Liver (tissue), 9 donors: Measurements from ENCODE around the gene MCFD2. TPM values are rescaled to one million over a fixed set of nuclear protein-coding genes. Genes with fewer than 3 reads are reported as not detected.

ENCODE experiments used
- DNase-seq: peaks from one replicate; pipeline ENCODE4 v3.0.0-alpha.2; 2017; ENCODE audit warnings: low spot score
- H3K27ac ChIP-seq, 2 donors: one replicate each; pipeline ENCODE4 v1.7.0; 2013; ENCODE audit warnings: inconsistent platforms in 2 of 2, low read length in 2 of 2, control low read depth in 1 of 2, low read depth in 1 of 2, mild to moderate bottlenecking in 1 of 2
- H3K27me3 ChIP-seq, 4 donors: one replicate each; pipeline versions ENCODE4 v1.6.1 to v1.7.0; 2013; ENCODE audit warnings: low read length in 3 of 4, inconsistent platforms in 1 of 4, mild to moderate bottlenecking in 1 of 4, moderate library complexity in 1 of 4; ENCODE audit not compliant: control insufficient read depth in 4 of 4, insufficient read depth in 4 of 4
- H3K36me3 ChIP-seq, 4 donors: one replicate each; pipeline versions ENCODE4 v1.6.1 to v1.7.0; 2013; ENCODE audit warnings: low read length in 3 of 4, mild to moderate bottlenecking in 3 of 4, low read depth in 1 of 4, moderate library complexity in 1 of 4; ENCODE audit not compliant: control insufficient read depth in 4 of 4, insufficient read depth in 3 of 4
- H3K4me1 ChIP-seq, 4 donors: one replicate each; pipeline versions ENCODE4 v1.6.1 to v1.7.0; 2013; ENCODE audit warnings: low read length in 3 of 4, mild to moderate bottlenecking in 3 of 4, moderate library complexity in 1 of 4; ENCODE audit not compliant: control insufficient read depth in 4 of 4, insufficient read depth in 4 of 4
- H3K4me3 ChIP-seq, 3 donors: one replicate each; pipeline versions ENCODE4 v1.6.1 to v1.7.0; 2013; ENCODE audit warnings: low read length in 3 of 3, control low read depth in 1 of 3, low read depth in 1 of 3, mild to moderate bottlenecking in 1 of 3
- H3K9ac ChIP-seq, 2 donors: one replicate each; pipeline ENCODE4 v1.7.0; 2013; ENCODE audit warnings: low read length in 2 of 2, mild to moderate bottlenecking in 2 of 2, moderate library complexity in 2 of 2, control low read depth in 1 of 2, low read depth in 1 of 2
- H3K9me3 ChIP-seq, 4 donors: one replicate each; pipeline versions ENCODE4 v1.6.1 to v1.7.0; 2013; ENCODE audit warnings: low read length in 3 of 4; ENCODE audit not compliant: control insufficient read depth in 4 of 4
- ATF3 ChIP-seq: IDR thresholded peaks from 2 replicates; pipeline ENCODE4 v1.6.1; 2016; ENCODE audit warnings: antibody characterized with exemption
- EGR1 ChIP-seq, 2 donors: IDR thresholded peaks; 2 replicates each; pipeline ENCODE4 v1.6.1; 2016 to 2018; ENCODE audit warnings: antibody characterized with exemption in 2 of 2, low read depth in 2 of 2
- FOXA1 ChIP-seq: IDR thresholded peaks from 2 replicates; pipeline ENCODE4 v1.6.1; 2016; ENCODE audit warnings: antibody characterized with exemption
- FOXA2 ChIP-seq: IDR thresholded peaks from 2 replicates; pipeline ENCODE4 v1.6.1; 2016; ENCODE audit warnings: antibody characterized with exemption
- GABPA ChIP-seq, 2 donors: IDR thresholded peaks in 1 of 2; conservative IDR thresholded peaks in 1 of 2; 2 replicates each; pipeline ENCODE4 v1.6.1; 2016; ENCODE audit warnings: antibody characterized with exemption in 2 of 2, mild to moderate bottlenecking in 1 of 2, moderate library complexity in 1 of 2
- HNF4A ChIP-seq, 2 donors: conservative IDR thresholded peaks; 2 replicates each; pipeline ENCODE4 v1.6.1; 2016; ENCODE audit warnings: antibody characterized with exemption in 2 of 2, mild to moderate bottlenecking in 2 of 2
- HNF4G ChIP-seq: IDR thresholded peaks from 2 replicates; pipeline ENCODE4 v1.6.1; 2016; ENCODE audit warnings: antibody characterized with exemption
- JUND ChIP-seq, 2 donors: IDR thresholded peaks; 2 replicates each; pipeline ENCODE4 v1.6.1; 2016; ENCODE audit warnings: antibody characterized with exemption in 2 of 2
- MAX ChIP-seq: IDR thresholded peaks from 2 replicates; pipeline ENCODE4 v1.6.1; 2016; ENCODE audit warnings: antibody characterized with exemption
- NR2F2 ChIP-seq: IDR thresholded peaks from 2 replicates; pipeline ENCODE4 v1.6.1; 2016; ENCODE audit warnings: antibody characterized with exemption
- RAD21 ChIP-seq, 2 donors: IDR thresholded peaks; 2 replicates each; pipeline ENCODE4 v1.6.1; 2016; ENCODE audit warnings: antibody characterized with exemption in 2 of 2, mild to moderate bottlenecking in 2 of 2
- RXRA ChIP-seq, 2 donors: IDR thresholded peaks; 2 replicates each; pipeline ENCODE4 v1.6.1; 2017 to 2018; ENCODE audit warnings: antibody characterized with exemption in 2 of 2, mild to moderate bottlenecking in 1 of 2
- SP1 ChIP-seq: IDR thresholded peaks from 2 replicates; pipeline ENCODE4 v1.6.1; 2018; ENCODE audit warnings: antibody characterized with exemption, mild to moderate bottlenecking
- TAF1 ChIP-seq: conservative IDR thresholded peaks from 2 replicates; pipeline ENCODE4 v1.6.1; 2016; ENCODE audit warnings: antibody characterized with exemption, mild to moderate bottlenecking
- YY1 ChIP-seq: IDR thresholded peaks from 2 replicates; pipeline ENCODE4 v1.6.1; 2016; ENCODE audit warnings: antibody characterized with exemption, mild to moderate bottlenecking
- WGBS: extraction: QIAGEN DNeasy Blood & Tissue Kit; methylation state at CpG from one replicate; pipeline ENCODE4 v1.1.7; 2013; 5-methylcytosine and 5-hydroxymethylcytosine counted together
- polyA plus RNA-seq, 2 donors: library from polyadenylated mRNA; stranded (reverse) in 1 of 2; unstranded in 1 of 2; fragments of 200-250 nt in 1 of 2; fragments of >200 nt in 1 of 2; fragmentation: Nextera tagmentation in 1 of 2; extraction: Ambion mirVana in 1 of 2; gene quantifications; one replicate each; pipeline versions ENCODE4 v1.2.1 to v1.2.3, GENCODE V29; 2013 to 2015
- total RNA-seq, 2 donors: library from RNA; depleted of rRNA; stranded (reverse); fragments of >200 nt; gene quantifications; one replicate each; pipeline ENCODE4 v1.2.3, GENCODE V29; 2014
- TF ChIP-seq, protein P1 (sequence below): IDR thresholded peaks from 2 replicates; pipeline ENCODE4 v1.6.1; 2016; ENCODE audit warnings: antibody characterized with exemption
- TF ChIP-seq, protein P2 (sequence below): fragments of 150-350 bp; IDR thresholded peaks from 2 replicates; pipeline ENCODE4 v1.5.1; 2017; ENCODE audit warnings: improper control_type of control experiment, low read depth, low read length; ENCODE audit not compliant: missing input control
- donor health status: healthy.
- donor health status: healthy.
- donor health status: healthy.
- donor health status: healthy.
- donor health status: healthy.

MCFD2 gene
- total and polyA plus RNA-seq, 4 donors = 81.8 to 148 (median 129) TPM

DNA sequence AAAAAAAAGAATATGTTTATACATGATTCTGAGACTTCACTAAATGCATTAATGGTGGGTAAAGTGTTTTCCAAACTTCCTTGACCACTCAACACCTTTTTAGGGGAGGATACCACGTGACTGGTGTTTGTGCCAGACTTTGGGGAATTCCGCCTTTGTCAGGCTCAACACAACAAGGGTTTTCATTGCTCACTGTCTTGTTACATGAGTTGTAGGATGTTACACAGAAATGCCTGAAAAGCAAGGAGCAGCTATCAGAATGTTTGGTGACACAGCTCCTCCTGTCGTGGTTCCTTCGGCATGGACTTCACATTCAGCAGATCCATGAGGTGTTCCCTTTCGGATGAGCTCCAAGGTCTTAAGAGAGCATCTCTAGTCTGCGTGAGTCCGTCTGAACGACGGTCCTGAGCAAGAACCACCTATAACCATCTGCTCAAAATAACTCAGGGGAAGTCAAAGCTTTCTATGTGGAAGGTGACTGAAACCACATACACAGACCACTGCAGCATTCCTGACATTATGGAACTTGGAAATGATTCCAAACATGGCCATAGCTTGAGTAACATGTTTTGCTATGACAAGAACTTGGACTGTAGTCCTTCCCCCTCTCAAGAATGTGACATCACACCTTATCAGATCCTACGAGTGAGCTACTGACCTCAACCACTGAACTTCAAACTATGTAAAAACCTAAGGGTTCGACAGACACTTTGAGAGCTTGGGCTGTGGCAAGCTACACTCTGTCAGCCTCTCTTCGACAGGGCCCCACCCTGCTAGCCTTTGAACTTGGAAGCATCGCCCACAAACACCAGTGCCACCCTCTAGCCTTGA is 57.5 kb downstream of the MCFD2 start:
- TF ChIP-seq, protein P1, sequence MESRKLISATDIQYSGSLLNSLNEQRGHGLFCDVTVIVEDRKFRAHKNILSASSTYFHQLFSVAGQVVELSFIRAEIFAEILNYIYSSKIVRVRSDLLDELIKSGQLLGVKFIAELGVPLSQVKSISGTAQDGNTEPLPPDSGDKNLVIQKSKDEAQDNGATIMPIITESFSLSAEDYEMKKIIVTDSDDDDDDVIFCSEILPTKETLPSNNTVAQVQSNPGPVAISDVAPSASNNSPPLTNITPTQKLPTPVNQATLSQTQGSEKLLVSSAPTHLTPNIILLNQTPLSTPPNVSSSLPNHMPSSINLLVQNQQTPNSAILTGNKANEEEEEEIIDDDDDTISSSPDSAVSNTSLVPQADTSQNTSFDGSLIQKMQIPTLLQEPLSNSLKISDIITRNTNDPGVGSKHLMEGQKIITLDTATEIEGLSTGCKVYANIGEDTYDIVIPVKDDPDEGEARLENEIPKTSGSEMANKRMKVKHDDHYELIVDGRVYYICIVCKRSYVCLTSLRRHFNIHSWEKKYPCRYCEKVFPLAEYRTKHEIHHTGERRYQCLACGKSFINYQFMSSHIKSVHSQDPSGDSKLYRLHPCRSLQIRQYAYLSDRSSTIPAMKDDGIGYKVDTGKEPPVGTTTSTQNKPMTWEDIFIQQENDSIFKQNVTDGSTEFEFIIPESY = no peak
- TF ChIP-seq, protein P2, sequence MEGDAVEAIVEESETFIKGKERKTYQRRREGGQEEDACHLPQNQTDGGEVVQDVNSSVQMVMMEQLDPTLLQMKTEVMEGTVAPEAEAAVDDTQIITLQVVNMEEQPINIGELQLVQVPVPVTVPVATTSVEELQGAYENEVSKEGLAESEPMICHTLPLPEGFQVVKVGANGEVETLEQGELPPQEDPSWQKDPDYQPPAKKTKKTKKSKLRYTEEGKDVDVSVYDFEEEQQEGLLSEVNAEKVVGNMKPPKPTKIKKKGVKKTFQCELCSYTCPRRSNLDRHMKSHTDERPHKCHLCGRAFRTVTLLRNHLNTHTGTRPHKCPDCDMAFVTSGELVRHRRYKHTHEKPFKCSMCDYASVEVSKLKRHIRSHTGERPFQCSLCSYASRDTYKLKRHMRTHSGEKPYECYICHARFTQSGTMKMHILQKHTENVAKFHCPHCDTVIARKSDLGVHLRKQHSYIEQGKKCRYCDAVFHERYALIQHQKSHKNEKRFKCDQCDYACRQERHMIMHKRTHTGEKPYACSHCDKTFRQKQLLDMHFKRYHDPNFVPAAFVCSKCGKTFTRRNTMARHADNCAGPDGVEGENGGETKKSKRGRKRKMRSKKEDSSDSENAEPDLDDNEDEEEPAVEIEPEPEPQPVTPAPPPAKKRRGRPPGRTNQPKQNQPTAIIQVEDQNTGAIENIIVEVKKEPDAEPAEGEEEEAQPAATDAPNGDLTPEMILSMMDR = no peak
- TF ChIP-seq FOXA1 = no peak
- TF ChIP-seq YY1 = no peak
- TF ChIP-seq RAD21 (IDR thresholded peaks at IDR 0.05) = no peak
- no peak for TF ChIP-seq NR2F2
- TF ChIP-seq RXRA (IDR thresholded peaks at IDR 0.05) = no peak
- TF ChIP-seq FOXA2 = no peak
- TF ChIP-seq GABPA (IDR thresholded peaks at IDR 0.05 in 1 of 2, conservative IDR thresholded peaks at IDR 0.05 in 1 of 2) = no peak
- no peak for TF ChIP-seq TAF1
- no peak for TF ChIP-seq SP1
- no peak for TF ChIP-seq MAX
- no peak for TF ChIP-seq HNF4A (conservative IDR thresholded peaks at IDR 0.05)
- TF ChIP-seq HNF4G = no peak
- no peak for TF ChIP-seq EGR1 (IDR thresholded peaks at IDR 0.05; ENCODE audit: low read depth in 2 of 2)
- H3K36me3 ChIP-seq = no peaks in the 10 kb centered on the region
- H3K27ac ChIP-seq = no peak overlapping the region
- WGBS = 86% methylated on average over 13 of the region's 13 CpGs
- H3K9me3 ChIP-seq = no peaks in the 10 kb centered on the region
- H3K9ac ChIP-seq = no peak overlapping the region
- no peak for DNase-seq
- no peaks in the 10 kb centered on the region for H3K27me3 ChIP-seq
- no peaks in the 10 kb centered on the region for H3K4me1 ChIP-seq
- no peak overlapping the region for H3K4me3 ChIP-seq

- no peak overlapping the region for H3K4me3 ChIP-seq
These were observed 59.3 kb downstream of the MCFD2 start for GRCh38 chr2:46856336-46856735.

GRCh38 chr2:46855805-46856204 is 59.8 kb downstream of the MCFD2 start:
- no peak for DNase-seq
- H3K9ac ChIP-seq = no peak overlapping the region
- H3K4me3 ChIP-seq = no peak overlapping the region
- H3K4me1 ChIP-seq = no peaks in the 10 kb centered on the region
- WGBS = 96% methylated on average over 1 of the region's 1 CpG
- H3K36me3 ChIP-seq = no peaks in the 10 kb centered on the region
- H3K27ac ChIP-seq = no peak overlapping the region
- no peaks in the 10 kb centered on the region for H3K9me3 ChIP-seq
- H3K27me3 ChIP-seq = no peaks in the 10 kb centered on the region
- TF ChIP-seq EGR1 (IDR thresholded peaks at IDR 0.05; ENCODE audit: low read depth in 2 of 2) (no peak), NR2F2 (no peak), JUND (IDR thresholded peaks at IDR 0.05) (no peak), YY1 (no peak), TAF1 (no peak), GABPA (IDR thresholded peaks at IDR 0.05 in 1 of 2, conservative IDR thresholded peaks at IDR 0.05 in 1 of 2) (no peak), SP1 (no peak), RAD21 (IDR thresholded peaks at IDR 0.05) (no peak), ATF3 (no peak), MAX (no peak)
- TF ChIP-seq, protein P2 = no peak
- TF ChIP-seq, protein P1 = no peak

More at GRCh38 chr2:46856336-46856735, 59.3 kb downstream of the MCFD2 start:
- no peak overlapping the region for H3K9ac ChIP-seq
- 96% methylated on average over 3 of the region's 3 CpGs for WGBS
- no peak for DNase-seq
- no peaks in the 10 kb centered on the region for H3K27me3 ChIP-seq
- TF ChIP-seq YY1 = no peak
- no peak for TF ChIP-seq HNF4A (conservative IDR thresholded peaks at IDR 0.05)
- no peaks in the 10 kb centered on the region for H3K4me1 ChIP-seq
- H3K9me3 ChIP-seq = no peaks in the 10 kb centered on the region
- H3K27ac ChIP-seq = no peak overlapping the region
- H3K36me3 ChIP-seq = no peaks in the 10 kb centered on the region
